Stimulated activated CD8-positive, alpha-beta memory T cell treated with anti-CD3 and anti-CD28 coated beads, Interleukin-4, amount 100 ng/mL, for 4 hours (primary cell): Measurements from ENCODE around the gene NUDT19.
"Not testable (repeated sequence)": the region's sequence is repeated elsewhere in the genome, so short reads cannot be mapped to it uniquely, and the experiment has no call there.

ENCODE experiments used
- DNase-seq, 2 donors: peaks; one replicate each; pipeline ENCODE4 v3.0.0-alpha.2; 2020; ENCODE audit warnings: low read depth in 2 of 2, low spot score in 1 of 2

The NUDT19 gene

DNA sequence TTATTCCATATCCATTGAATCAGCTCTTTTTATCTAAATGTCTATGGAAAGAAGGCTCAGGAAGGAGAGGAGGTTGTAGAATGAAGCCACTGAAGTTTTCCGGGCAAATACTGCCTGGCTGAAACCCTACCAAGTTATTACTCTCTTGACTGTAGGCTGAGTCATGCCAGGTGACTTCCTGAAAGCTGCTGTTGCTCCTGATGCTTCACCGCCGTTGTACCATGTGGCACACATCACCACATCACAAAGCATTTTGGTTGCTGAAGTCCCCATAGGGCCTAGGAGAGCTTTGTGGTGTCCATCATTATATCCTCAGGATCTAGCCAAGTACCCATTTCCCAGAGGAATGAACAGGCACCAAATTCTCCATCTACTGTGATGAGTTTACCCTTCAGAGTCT, 16.8 kb downstream of the NUDT19 start:
- no peak for DNase-seq

DNA sequence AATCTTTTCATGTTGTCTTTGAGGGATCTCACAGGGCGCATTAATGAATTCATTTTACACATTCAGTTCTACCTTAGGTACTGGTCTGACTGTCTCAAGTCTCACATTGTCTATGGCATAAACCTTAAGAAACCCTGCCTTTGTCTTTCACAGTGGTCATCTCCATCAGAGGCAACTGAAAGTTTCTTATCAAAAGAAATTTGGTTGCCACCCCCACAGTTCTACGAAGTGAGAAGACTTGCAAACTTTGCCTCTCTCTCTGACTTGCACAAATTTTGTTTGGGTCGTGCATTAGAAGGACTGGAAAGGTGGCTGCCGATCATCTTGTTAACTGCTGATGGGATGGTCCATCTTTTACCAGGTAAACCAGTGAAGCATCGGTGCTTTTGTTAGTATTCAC, 17.4 kb downstream of the NUDT19 start:
- no peak for DNase-seq

DNA sequence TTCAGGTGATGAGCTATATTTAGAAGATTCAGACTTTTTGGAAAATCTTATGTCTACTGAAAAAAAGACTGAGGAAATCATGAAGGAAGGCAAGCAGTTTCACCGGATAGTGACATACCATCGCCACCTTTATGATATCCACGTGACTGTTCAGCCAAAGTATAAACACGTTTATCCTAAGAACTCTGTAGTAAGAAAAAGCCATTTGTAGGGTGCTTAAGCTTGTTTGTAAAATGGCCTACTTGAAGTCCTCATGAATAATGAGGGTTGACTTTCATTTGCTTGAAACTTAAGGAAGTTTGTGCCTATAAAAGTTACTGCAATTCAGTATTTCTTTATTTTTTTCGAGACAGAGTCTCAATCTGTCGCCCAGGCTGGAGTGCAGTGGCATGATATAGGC, 20.1 kb downstream of the NUDT19 start:
- DNase-seq: no peak

DNA sequence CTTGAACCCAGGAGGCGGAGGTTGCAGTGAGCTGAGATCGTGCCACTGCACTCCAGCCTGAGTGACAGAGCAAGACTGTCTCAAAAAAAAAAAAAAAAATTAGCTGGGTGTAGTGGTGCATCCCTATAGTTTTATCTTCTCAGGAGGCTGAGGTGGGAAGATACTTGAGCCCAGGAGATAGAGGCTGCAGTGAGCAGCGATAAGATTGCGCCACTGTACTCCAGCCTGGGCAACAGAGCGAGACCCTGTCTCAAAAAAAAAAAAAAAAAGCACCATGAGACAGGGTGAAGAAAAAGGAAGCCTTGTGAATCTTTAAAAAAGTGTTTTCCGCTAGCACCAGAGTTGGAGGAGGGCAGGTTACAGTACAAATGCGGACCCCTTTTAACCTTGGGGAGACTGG, 24.6 kb downstream of the NUDT19 start:
- not testable (repeated sequence) for DNase-seq

DNA sequence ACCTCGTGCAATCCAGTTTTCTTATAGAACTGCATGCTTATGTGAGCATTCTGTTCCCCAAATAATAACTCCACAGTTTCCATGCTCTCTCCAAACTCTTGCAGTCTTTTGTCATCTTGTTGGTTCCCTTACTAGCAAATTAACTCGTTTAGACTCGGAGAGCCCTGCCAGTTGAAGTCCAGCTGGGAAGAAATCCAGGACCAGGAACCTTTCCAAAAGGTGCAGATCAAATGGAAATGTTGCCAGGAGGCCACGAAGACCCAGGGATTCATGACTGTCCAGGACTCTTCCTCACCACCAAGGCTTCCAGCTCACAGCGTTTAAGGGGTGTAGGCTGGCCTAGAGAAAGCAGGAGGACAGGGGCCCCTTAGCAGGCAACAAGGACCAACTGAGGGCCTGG, 25.9 kb downstream of the NUDT19 start:
- no peak for DNase-seq

DNA sequence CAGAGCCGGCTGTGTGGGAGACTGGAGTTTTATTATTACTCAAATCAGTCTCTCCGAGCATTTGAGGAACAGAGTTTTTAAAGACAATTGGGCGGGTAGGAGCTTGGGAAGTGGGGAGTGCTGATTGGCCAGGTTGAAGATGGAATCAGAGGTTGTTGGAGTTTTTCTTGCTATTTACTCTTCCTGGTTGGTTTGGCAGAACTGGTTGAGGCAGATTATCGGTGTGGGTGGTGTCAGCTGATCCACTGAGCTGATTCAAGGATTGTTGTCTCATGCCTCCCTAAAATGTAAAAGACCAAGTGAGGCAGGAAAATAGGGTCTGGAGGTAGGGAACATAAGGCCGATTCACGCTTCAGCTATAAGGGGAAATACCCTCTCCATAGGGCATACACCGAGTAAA, 26.7 kb downstream of the NUDT19 start:
- no peak for DNase-seq

DNA sequence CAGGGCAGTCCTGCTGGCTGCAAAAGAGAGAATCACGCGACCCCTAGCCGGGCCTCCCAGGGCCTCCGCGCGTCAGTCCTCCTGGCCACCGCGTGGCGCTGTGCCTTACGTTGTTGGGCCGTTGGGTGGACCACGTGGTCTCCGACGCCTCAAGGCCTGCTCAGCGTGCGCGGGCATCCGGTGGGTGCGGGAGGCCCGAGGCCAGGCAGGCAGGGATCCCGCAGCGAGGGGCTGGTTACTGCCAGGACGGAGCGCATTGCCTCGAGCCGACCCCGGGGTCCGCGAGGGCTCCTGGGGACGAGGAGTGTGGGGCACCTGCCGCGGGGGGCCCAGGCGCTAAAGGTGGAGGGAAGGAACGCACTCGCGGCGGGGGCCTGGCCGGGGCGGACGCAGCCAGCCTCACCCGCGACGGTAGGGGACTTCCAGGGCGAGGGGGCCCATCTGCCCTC, 28.0 kb downstream of the NUDT19 start, which contains the start of gene TDRD12:
TSS of gene TDRD12 (plus strand) at position 157 of the 449 bp plus-strand sequence. CDS start 306 bp downstream, outside the sequence.
- no peak for DNase-seq

DNA sequence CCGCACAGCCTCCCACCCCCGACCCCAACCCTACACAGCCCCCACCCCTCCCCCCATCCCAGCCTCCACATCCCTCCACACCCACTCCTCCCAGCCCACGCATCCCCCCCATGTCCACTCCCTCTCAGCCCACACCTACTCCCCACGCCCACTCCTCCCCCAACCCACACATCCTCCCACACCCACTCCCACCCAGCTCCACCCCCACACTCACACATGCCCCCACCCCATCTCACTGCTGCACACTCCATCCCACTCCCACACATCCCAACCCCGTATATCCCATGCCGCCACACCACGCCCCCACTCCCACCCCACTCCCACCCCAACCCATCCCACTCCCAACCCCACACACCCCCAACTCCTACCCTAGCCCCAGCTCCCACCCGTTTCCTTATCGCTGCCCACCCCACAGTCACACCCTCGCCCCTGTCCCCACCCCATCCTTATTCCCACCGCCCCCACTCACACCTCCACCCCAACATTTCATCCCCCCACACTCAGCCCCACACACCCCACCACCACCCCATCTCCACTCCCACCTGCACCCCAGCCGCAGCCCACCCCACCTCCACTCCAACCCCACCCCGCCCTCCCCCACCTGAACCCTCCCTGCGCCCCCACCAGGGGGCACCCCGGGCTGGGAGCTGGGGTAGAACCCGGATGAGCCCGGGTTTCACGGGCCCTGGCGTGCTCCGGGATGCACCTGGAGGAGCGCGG, 28.8 kb downstream of the NUDT19 start:
- DNase-seq: no peak

DNA sequence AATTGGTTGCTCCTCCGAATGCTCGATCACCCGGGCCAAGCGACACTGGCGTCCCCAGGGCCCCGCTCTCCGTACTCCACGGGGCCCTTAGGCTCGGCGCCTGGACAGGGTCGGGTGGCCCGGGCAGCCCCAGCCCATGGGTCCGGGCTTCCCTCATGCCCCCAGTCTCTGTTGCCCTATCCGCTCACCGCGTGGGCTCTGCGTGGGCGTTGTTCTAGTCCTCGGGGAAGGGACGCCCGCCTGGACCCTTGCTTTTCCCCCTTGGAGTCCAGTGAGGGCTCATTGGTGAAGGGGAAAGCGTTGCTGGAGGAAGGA, 29.3 kb downstream of the NUDT19 start:
- no peak for DNase-seq

DNA sequence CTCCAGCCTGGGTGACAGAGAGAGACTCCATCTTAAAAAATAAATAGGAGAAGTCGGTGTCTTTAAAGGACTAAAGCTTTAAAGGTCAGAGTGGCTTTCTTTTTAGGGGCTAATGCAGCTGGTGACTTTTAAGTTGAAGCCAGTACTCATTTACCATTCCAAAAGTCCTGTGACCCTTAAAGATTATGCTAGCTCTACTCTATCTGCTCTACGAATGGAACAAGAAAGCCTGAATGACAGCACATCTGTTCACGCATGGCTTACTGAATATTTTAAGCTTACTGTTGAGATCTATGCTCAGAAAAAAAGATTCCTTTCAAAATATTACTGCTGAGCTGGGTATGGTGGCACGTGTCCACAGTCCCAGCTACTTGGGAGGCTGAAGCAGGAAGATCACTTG, 44.3 kb downstream of the NUDT19 start:
- no peak for DNase-seq

DNA sequence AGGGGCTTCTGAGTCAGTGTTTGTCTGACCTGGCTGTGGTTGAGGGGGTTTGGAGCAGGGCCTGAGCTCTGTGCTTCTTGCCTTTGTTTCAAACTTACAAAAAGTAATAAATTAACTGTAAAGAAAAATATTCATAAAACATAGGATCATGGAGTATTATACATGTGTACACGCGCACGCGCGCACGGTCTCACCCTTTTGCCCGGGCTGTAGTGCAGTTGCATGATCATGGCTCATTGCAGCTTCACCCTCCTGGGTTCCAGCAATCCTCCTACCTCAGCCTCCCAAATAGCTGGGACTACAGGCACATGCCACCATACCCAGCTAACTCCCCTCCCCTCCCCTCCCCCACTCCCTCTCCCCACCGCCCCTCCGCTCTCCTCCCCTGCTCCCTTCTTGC, 51.4 kb downstream of the NUDT19 start:
- no peak for DNase-seq

DNA sequence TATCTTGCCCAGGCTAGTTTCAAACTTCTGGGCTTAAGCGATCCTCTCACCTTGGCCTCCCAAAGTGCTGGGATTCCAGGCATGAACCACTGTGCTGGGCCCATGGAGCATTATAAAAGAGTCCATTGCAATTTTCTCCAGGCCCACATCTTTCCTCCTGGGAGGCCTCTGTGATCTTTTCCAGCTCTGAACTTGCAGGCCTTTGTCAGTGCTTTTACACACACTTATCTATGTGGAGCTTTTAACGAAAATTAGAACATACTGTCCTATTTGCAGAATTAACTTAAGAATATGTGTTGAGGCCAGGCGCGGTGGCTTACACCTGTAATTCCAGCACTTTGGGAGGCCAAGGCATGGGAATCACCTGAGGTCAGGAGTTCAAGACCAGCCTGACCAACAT, 51.8 kb downstream of the NUDT19 start:
- no peak for DNase-seq

DNA sequence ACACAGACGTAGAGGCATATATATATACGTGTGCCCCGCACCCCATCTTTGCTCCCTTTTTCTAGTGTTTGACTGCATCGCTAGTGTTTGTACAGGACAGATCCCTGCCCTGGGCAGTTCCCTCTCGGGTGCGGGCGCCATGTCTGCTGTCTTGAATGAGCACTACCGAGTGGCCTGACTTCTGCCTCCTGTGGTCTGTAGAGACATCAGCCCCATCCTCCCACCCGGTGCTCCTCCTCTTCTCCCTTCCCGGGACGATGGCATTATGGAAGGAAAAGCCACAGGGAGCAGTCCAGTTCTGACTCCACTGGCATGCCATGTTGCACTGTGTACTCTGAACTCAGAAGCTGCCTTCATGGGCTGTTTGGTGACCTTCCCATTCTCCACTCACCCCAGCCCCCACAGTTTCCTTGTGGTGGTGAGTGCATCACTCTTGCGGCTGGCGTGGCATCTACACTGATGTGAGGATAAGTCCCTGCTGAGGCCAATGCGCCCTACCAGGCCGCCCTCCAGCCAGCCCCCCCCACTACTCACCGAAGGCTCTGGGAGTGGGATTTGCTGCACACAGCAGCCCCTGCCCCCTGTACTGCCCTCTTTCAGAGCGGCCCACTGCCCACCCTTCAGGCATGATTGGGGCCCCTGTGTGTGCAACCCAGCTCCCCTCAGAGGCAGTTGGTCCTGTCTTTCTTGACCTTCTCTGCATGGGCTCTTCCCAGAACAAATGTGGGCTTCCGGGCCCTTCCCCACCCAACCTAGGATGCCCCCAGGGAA, 53.1 kb downstream of the NUDT19 start:
- DNase-seq: no peak

DNA sequence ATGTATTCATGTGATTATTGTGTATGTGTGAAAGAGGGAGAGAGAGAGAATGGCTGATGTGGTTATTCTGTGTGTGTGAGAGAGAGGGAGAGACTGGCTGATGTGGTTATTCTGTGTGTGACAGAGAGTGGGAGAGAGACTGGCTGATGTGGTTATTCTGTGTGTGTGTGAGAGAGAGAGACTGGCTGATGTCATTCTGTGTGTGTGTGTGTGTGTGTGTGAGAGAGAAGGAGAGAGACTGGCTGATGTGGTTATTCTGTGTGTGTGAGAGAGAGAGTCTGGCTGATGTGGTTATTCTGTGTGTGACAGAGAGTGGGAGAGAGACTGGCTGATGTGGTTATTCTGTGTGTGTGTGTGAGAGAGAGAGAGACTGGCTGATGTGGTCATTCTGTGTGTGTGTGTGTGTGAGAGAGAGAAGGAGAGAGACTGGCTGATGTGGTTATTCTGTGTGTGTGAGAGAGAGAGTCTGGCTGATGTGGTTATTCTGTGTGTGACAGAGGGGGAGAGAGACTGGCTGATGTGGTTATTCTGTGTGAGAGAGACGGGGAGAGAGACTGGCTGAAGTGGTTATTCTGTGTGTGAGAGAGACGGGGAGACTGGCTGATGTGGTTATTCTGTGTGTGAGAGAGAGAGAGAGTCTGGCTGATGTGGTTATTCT, 54.1 kb downstream of the NUDT19 start:
- DNase-seq: not testable (repeated sequence)

DNA sequence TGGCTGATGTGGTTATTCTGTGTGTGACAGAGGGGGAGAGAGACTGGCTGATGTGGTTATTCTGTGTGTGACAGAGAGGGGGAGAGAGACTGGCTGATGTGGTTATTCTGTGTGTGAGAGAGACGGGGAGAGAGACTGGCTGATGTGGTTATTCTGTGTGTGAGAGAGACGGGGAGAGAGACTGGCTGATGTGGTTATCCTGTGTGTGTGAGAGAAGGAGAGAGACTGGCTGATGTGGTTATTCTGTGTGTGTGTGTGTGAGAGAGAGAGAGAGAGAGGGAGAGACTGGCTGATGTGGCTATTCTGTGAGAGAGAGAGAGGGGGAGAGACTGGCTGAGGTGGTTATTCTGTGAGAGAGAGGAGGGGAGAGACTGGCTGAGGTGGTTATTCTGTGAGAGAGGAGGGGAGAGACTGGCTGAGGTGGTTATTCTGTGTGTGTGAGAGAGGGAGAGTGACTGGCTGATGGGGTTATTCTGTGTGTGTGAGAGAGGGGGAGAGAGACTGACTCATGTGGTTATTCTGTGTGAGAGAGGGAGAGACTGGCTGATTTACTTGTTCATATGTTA, 55.1 kb downstream of the NUDT19 start:
- DNase-seq: peak in 1 of 2 donors; percentile 6

DNA sequence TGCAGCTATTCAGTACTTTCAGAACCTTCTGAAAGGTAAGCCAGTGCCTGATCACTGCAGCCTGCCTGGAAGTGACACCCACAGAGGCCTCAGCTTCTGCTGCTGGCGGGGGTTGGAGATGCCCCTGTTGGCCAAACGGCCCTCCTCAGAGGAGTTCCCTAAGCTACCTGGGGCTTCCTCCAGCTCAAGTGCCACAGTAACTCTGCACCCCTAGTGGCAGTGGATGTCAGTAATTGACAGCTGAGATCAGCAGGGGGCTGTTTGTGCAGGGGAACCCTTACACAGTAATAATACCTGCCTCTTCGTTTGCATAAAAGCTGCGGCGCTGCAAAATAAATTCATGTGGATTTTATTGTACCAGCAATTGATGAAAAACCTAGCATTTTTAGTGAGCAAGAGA, 56.9 kb downstream of the NUDT19 start:
- no peak for DNase-seq

DNA sequence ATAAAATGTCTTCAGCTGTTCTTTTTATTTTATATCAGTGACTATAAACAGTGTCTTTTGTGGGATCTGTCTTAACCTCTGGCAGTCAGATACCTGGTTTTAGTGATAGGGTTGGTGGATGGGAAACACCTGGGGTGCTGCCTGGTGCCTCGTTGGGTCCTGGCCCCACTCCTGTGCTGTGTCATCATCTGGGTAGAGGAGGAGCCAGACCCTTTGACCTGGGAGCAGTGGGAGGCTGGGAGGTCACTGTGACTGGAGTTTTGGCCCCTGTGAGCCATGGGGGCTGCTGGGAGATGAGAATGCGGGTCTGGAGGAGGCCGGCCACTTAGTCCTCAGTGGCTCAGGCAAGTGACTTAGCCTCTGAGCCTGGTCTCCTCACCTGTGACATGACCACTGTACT, 57.3 kb downstream of the NUDT19 start:
- DNase-seq: no peak

DNA sequence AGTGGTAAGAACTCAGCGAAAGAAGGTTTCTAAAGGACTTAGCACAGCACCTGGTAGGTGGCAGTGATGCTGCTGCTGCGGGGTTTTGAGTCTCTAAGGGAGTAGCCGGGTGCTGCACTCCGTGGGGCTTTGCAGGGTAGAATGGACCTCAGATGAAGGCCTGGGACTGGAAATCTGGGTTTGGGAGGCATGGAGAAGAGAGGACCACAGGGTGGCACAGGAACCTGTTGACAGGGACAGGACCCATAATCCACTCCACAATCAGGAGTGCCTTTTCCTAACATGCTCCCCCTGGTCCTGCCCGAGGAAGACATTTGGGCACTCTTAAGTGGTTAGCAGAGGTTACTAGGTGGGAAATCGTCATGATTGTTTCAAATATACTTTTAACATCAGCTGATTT, 57.7 kb downstream of the NUDT19 start:
- DNase-seq: no peak

DNA sequence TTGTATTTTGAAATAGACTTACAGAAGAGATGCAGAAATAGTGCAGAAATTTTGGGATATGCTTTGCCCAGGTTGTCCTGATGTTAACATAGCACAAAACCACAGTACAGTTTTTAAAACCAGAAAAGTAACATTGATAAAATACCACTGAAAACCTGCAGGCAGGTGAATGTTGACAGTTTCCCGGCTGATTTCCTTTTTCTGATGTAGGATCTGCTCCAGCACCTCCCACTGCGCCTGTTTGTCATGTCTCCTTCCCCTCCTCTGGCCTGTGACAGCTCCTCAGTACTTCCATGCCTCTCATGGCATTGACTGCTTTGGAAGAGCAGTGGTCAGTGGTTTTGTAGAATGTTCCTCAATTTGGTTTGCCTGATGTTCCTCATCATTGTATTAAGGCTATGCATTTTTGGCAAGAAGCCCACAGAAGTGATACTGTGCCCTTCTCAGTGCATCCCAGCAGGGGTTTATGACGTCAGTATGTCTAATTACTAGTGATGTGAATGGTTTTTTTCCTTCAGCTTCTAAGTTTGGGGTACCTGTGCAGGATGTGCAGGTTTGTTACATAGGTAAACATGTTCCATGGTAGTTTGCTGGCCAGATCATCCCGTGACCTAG, 58.9 kb downstream of the NUDT19 start:
- DNase-seq: no peak

DNA sequence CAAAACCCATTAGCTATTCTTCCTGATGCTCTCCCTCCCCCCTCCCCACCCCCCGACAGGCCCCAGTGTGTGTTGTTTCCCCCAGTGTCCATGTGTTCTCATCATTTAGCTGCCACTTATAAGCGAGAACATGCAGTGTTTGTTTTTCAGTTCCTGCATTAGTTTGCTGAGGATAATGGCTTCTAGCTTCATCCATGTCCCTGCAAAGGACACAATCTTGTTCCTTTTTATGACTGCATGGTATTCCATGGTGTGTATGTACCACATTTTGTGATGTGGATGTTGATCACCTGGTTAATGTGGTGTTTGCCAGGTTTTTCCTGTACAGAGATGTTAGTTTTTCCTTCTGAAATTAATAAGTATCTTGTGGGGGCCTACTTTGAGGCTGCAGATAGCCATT, 59.4 kb downstream of the NUDT19 start:
- DNase-seq: no peak

DNA sequence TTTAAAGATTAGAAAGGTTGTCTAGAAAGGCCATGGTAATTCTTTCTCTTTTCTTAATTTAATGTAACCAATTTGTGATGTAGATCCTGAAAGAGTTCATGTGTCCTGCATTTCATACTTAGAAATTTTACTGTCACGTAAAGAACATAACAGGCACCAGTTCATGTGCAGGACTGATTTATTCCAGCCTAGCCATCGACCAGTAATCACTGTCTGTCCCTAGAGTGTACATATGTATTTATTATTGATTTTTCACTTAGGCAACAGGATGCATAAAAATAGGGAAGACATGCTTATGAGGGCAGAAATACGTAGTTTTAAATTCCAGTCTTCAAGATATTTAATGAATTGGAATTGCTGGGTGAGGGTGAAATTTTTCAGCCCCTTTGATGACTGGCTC, 65.6 kb downstream of the NUDT19 start:
- no peak for DNase-seq
